Muscle of leg (tissue), 11 donors: ENCODE results near the gene GTF2F1. TPM values are rescaled to one million over a fixed set of nuclear protein-coding genes. Genes with fewer than 3 reads are reported as not detected.
A peak's percentile ranks its signal among the peaks of the same experiment; 100 is the strongest.
"Not testable (repeated sequence)": the region's sequence is repeated elsewhere in the genome, so short reads cannot be mapped to it uniquely, and the experiment has no call there.

Experiments
- DNase-seq: peaks from one replicate; pipeline ENCODE4 v3.0.0; 2013
- H3K27ac ChIP-seq: one replicate; pipeline ENCODE4 v1.5.1; 2013; ENCODE audit warnings: mild to moderate bottlenecking, low read length, control low read depth
- H3K27me3 ChIP-seq: one replicate; pipeline ENCODE4 v1.6.1; 2013; ENCODE audit warnings: low read length; ENCODE audit not compliant: control insufficient read depth, insufficient read depth
- H3K36me3 ChIP-seq: one replicate; pipeline ENCODE4 v1.6.1; 2013; ENCODE audit warnings: low read length; ENCODE audit not compliant: control insufficient read depth, insufficient read depth
- H3K4me1 ChIP-seq: one replicate; pipeline ENCODE4 v1.6.1; 2013; ENCODE audit warnings: low read length; ENCODE audit not compliant: control insufficient read depth, insufficient read depth
- H3K4me3 ChIP-seq: one replicate; pipeline ENCODE4 v1.5.1; 2013; ENCODE audit warnings: low read length, control low read depth
- H3K9me3 ChIP-seq: replicated peaks from 2 replicates; pipeline ENCODE4 v1.6.1; 2013; ENCODE audit warnings: low read depth, low read length; ENCODE audit not compliant: control insufficient read depth
- WGBS: methylation state at CpG from one replicate; pipeline ENCODE4 v1.1.5; 2013; ENCODE audit warnings: missing lambda C conversion rate; ENCODE audit not compliant: insufficient coverage; 5-methylcytosine and 5-hydroxymethylcytosine counted together
- polyA plus RNA-seq, 8 donors: library from polyadenylated mRNA; unstranded; fragments of 120-200 nt; gene quantifications; one replicate each; pipeline versions ENCODE4 v1.2.1 to v1.2.3, GENCODE V29; 2013; ENCODE audit warnings: inconsistent platforms in 1 of 8, low replicate concordance in 1 of 8; ENCODE audit not compliant: insufficient read length in 8 of 8, insufficient read depth in 1 of 8
- total RNA-seq: library from RNA; stranded (reverse); fragments of 120-200 nt; gene quantifications from one replicate; pipeline ENCODE4 v1.2.4, GENCODE V29; 2013

Gene GTF2F1
- total and polyA plus RNA-seq, 9 donors = 29.8 to 73.8 (median 66.4) TPM

DNA sequence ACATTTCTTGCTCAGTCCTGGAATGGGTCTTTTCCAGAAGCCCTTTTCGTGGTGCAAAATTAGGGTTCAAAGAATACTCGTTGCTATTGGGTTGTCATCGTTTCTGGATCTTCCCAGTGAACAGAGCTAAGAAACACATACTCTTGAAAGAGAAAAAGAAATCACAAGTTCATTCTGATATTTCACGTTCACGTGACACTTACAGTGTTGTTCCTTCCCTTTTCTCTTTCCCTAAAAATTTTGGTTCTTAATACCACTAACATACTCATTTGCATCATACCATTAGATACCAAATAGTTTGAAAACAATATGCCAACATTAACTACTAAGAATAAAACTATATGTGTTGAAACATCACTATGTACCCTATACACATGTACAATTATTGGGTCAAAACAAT is 13.4 kb upstream of the GTF2F1 start:
- DNase-seq = no peak
- no CpG with 5 or more reads among the region's 5 CpGs for WGBS
- Histone ChIP-seq H3K27ac (no peak overlapping the region), H3K27me3 (no peaks in the 10 kb centered on the region), H3K4me3 (no peak overlapping the region), H3K36me3 (no peaks in the 10 kb centered on the region), H3K9me3 (no peaks in the 10 kb centered on the region), H3K4me1 (peaks cover 9% of the 10 kb centered on the region)

DNA sequence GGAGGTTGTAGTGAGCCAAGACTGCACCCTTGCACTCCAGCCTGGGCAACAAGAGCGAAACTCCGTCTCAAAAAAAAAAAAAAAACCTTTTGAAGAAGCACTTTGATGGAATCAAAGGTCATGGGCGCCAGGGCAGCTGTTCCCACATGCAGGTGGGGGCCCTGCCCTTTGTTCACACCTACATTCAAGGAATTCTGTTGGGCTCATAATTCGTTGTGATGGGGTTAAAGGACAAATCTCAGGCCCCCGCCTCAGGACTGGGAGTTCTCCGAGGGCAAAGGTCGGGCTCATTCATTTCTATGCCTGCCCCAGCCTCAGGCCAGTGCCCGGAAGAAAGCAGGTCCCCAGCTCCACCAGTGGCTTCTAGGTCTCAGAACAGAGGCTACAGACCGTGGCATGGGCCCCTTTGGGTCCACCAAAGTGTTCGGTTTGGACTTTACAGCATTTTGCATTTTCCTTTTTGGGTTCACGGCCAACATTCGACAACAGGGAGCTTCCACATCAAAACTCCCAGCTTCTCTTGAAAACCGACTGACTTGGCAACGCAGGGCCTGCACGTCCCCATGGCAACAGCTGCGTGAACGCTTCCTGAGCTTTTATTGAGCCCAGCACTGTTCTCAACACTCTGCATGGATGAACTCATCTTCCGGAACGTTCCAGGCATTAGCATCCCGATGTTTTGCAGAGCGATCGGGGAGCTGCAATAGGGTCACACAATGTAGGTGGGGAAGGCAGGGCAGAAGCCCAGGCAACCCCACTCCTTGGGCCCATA is 10.1 kb upstream of the GTF2F1 start:
- Histone ChIP-seq H3K4me3 (no peak overlapping the region), H3K27ac (peak overlapping the region; percentile 29), H3K4me1 (peaks cover 9% of the 10 kb centered on the region), H3K36me3 (no peaks in the 10 kb centered on the region), H3K9me3 (no peaks in the 10 kb centered on the region), H3K27me3 (no peaks in the 10 kb centered on the region)
- 23% methylated on average over 18 of the region's 22 CpGs for WGBS
- DNase-seq = peak; percentile 93

DNA sequence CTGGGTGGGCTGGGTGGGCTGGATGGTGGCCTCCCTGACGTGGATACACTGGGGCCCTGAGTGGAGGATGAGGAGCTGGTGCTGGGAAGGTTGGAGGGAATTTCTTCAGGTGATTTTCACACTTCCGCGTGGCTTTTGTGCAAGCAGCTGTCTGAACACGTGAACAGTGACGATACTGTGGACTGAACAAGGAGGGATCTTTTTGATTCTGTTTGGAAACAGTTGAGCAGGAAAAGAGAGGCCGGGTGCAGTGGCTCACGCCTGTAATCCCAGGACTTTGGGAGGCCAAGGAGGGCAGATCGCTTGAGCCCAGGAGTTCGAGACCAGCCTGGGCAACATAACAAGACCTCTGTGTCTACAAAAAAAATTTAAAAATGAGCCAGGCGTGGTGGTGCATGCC is 9.1 kb upstream of the GTF2F1 start:
- Histone ChIP-seq H3K27me3 (no peaks in the 10 kb centered on the region), H3K9me3 (no peaks in the 10 kb centered on the region), H3K4me3 (no peak overlapping the region), H3K36me3 (no peaks in the 10 kb centered on the region), H3K27ac (no peak overlapping the region), H3K4me1 (peaks cover 9% of the 10 kb centered on the region)
- DNase-seq = no peak
- WGBS = 79% methylated on average over 10 of the region's 10 CpGs

DNA sequence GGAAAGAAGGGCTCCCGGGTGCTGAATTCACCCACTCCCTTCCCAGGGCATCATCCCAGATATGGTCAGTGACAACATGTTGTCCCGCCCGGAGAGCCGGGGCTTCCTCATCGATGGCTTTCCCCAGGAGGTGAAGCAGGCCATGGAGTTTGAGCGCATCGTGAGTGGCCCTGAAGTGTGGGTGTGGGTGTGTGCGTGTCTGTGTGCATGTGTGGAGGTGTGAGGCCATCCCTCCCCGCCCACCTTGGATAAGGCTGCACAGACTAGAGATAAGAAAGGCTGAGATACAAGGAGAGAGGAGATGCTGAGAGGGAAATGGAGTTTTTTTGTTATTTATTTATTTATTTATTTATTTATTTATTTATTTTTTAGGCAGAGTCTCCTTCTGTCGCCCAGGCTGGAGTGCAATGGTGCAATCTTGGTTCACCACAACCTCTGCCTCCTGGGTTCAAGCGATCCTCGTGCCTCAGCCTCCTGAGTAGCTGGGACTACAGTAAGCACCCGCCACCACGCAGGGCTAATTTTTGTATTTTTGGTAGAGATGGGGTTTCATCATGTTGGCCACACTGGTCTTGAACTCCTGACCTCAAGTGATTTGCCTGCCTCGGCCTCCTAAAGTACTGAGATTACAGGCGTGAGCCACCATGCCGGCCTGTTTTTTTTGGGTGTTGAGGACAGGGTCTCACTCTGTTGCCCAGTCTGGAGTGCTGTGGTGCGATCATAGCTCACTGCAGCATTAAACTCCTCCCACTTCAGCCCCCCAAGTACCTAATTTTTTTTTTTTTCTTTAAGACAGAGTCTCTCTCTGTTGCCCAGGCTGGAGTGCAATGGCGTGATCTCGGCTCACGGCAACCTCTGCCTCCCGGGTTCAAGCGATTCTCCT is 7.3 kb upstream of the GTF2F1 start:
- WGBS = 86% methylated on average over 7 of the region's 23 CpGs
- not testable (repeated sequence) for H3K27ac ChIP-seq, H3K4me1 ChIP-seq, H3K27me3 ChIP-seq, H3K36me3 ChIP-seq, H3K4me3 ChIP-seq, H3K9me3 ChIP-seq, DNase-seq

DNA sequence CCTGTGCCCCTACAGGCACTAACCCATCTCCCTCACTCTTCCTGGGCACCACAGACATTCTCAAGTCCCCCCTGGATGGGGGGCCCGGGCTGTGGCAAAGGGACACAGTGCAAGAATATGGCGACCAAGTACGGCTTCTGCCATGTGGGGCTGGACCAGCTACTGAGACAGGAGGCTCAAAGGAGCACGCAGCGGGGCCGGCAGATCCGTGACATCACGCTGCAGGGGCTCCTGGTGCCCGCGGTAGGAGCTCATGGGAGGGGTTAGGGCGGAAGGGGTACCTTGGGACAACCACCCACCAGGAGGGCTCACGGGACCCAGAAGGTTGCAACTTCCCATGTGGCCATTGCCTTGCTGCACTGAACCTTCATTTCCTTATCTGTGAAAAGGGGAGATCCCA is 3.3 kb upstream of the GTF2F1 start:
- DNase-seq = no peak
- H3K4me1 ChIP-seq = peaks cover 12% of the 10 kb centered on the region
- 95% methylated on average over 11 of the region's 12 CpGs for WGBS
- no peak overlapping the region for H3K27ac ChIP-seq
- no peaks in the 10 kb centered on the region for H3K27me3 ChIP-seq
- H3K36me3 ChIP-seq = peaks cover 4% of the 10 kb centered on the region
- H3K4me3 ChIP-seq = no peak overlapping the region
- no peaks in the 10 kb centered on the region for H3K9me3 ChIP-seq

DNA sequence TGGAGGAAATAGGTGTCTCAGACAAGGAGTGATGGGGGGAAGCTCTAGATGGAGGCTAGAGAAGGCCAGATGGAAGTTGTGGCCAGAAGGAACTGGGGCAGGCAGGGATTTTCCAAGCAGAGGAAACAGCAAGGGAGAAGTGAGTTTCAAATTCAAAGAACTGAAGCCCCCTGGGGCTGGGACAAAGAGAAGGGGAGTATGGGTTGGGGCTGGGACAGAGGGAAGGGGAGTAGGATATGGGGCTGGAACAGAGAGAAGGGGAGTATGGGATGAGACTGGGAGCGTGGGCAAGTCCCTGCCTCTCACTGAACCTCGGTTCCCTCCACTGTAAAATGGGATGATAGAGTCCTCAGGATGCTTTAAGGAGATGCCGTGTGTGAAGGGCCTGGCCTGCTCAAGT is 1.9 kb upstream of the GTF2F1 start:
- Histone ChIP-seq H3K27me3 (no peaks in the 10 kb centered on the region), H3K27ac (no peak overlapping the region), H3K36me3 (peaks cover 14% of the 10 kb centered on the region), H3K4me3 (no peak overlapping the region), H3K4me1 (peaks cover 12% of the 10 kb centered on the region), H3K9me3 (no peaks in the 10 kb centered on the region)
- 100% methylated on average over 2 of the region's 3 CpGs for WGBS
- DNase-seq = no peak

DNA sequence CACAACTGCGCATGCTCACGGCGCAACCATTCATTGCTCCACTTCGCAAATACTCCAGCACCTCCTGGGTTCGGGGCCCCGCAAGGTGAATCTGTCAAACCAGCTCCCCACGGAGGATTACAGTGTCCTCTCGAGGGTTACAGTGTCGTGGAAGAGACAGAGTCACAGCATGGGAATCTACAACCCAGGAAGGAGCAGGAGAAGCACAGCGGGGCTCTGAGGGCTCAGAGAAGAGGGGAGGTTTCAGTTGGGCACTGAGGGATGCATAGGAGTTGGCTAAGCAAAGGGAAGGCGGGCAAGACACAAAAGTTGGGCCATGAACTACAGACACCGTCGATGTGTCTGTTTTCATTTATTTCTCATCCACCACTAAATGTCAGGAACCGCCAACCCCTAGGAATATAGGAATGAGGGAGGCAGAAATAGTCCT is 1.0 kb upstream of the GTF2F1 start:
- Histone ChIP-seq H3K9me3 (no peaks in the 10 kb centered on the region), H3K27me3 (no peaks in the 10 kb centered on the region), H3K4me1 (peaks cover 12% of the 10 kb centered on the region), H3K36me3 (peaks cover 22% of the 10 kb centered on the region), H3K4me3 (peak overlapping the region; percentile 82), H3K27ac (peak overlapping the region; percentile 94)
- no peak for DNase-seq
- WGBS = 8% methylated on average over 8 of the region's 14 CpGs

DNA sequence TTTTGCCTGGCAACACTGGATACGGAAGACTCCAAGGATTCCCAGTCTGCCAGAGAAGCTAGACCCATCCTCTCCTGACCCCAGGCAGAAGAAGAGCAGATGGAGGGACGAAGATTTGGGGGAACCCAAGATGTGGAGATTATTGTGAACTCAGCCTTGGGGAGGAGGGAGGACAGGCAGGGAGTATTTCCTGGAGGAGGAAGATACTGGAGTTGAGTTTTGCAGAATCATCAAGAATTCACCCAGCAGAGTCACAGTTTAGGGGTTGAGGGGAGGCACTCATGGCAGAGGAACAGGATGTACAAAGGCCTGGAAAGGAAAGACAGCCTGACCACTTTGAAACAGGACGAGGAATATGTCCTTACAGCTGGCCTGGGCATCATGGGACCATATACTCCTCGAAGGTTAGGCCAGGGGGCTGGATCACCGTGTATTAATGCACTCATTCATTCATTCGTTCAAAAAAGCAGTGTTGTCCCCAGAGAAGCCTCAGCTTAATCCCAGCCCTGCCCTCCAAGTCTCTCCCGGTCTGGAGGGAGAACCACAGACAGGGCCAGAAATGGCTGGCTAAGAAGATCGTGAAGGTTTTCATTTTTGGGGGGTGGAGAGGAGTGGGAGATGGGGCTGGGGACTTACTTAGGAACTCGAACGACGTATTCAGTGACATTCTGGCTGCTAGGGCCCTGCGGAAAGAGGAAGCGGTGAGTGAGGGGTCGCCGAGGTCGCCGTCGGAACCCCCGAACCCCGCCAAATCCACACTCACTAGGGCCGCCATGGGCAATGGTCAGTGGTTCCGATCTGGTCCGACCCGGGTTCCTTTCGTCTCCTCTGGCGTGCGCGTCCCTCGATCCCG is 517 bp downstream of the GTF2F1 start:
- H3K4me1 ChIP-seq = peaks cover 12% of the 10 kb centered on the region
- H3K27me3 ChIP-seq = no peaks in the 10 kb centered on the region
- peak; percentile 26 for DNase-seq
- peak overlapping the region; percentile 82 for H3K4me3 ChIP-seq
- H3K9me3 ChIP-seq = no peaks in the 10 kb centered on the region
- peak overlapping the region; percentile 94 for H3K27ac ChIP-seq
- peaks cover 36% of the 10 kb centered on the region for H3K36me3 ChIP-seq
- 6% methylated on average over 17 of the region's 30 CpGs for WGBS

DNA sequence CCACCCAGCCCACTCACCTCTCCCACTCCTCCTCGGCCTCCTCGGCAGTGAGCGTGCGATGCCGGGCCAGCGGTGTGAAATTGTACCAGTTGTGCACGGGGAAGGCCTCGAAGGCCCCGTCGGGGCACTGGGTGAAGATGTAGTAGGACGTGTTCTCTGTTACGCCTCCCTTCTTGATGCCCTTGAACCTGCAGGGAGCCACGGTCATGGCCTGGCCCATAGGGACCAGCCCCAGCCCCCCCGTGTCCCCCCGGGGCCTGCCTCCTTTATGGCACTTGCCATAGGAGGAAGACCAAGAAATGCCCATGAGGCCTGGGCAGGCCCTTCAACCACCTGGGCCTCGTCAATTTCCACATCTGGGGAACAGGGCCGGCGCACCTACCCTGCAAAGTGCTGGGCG is 5.6 kb downstream of the GTF2F1 start:
- DNase-seq = no peak
- H3K4me1 ChIP-seq = peaks cover 4% of the 10 kb centered on the region
- H3K9me3 ChIP-seq = no peaks in the 10 kb centered on the region
- 90% methylated on average over 6 of the region's 19 CpGs for WGBS
- H3K4me3 ChIP-seq = no peak overlapping the region
- no peak overlapping the region for H3K27ac ChIP-seq
- H3K36me3 ChIP-seq = peaks cover 76% of the 10 kb centered on the region
- H3K27me3 ChIP-seq = no peaks in the 10 kb centered on the region

DNA sequence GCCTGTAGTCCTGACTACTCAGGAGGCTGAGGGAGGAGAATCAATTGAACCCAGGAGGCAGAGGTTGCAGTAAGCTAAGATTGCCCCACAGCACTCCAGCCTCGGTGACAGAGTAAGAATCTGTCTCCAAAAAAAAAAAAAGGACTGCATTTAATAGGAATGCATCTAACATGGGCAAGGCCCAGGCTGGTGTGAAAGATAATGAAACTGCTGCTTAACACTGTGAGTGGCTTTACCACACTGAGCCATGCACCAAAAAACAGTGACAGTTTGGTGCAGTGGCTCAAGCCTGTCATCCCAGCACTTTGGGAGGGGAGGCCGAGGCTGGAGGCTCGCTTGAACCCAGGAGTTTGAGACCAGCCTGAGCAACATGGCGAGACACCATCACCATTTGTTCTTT is 8.6 kb downstream of the GTF2F1 start:
- Histone ChIP-seq H3K9me3 (peaks cover 8% of the 10 kb centered on the region), H3K4me1 (no peaks in the 10 kb centered on the region), H3K36me3 (peaks cover 85% of the 10 kb centered on the region), H3K27me3 (no peaks in the 10 kb centered on the region), H3K4me3 (no peak overlapping the region), H3K27ac (no peak overlapping the region)
- 60% methylated on average over 1 of the region's 4 CpGs for WGBS
- DNase-seq = no peak
